HUES6 (cell line): Measurements from ENCODE around the gene AZIN2.
"Not testable (repeated sequence)": the region's sequence is repeated elsewhere in the genome, so short reads cannot be mapped to it uniquely, and the experiment has no call there.

ENCODE experiments used
- H3K27ac ChIP-seq: 2 replicates; pipeline ENCODE4 v1.7.0; 2013; ENCODE audit warnings: low read depth, mild to moderate bottlenecking, low read length, inconsistent platforms
- H3K27me3 ChIP-seq: 2 replicates; pipeline ENCODE4 v1.6.1; 2013; ENCODE audit warnings: low read length; ENCODE audit not compliant: control insufficient read depth, insufficient read depth
- H3K36me3 ChIP-seq: 2 replicates; pipeline ENCODE4 v1.6.1; 2013; ENCODE audit warnings: low read length; ENCODE audit not compliant: control insufficient read depth, insufficient read depth
- H3K4me1 ChIP-seq: 2 replicates; pipeline ENCODE4 v1.6.1; 2013; ENCODE audit warnings: low read length; ENCODE audit not compliant: control insufficient read depth, insufficient read depth
- H3K4me3 ChIP-seq: 2 replicates; pipeline ENCODE4 v1.5.1; 2013; ENCODE audit warnings: low read depth, low read length
- H3K9ac ChIP-seq: one replicate; pipeline ENCODE4 v1.6.1; 2013; ENCODE audit warnings: mild to moderate bottlenecking, low read length
- H3K9me3 ChIP-seq: 2 replicates; pipeline ENCODE4 v1.6.1; 2013; ENCODE audit warnings: low read depth, low read length; ENCODE audit not compliant: control insufficient read depth, insufficient read depth

Gene AZIN2

DNA sequence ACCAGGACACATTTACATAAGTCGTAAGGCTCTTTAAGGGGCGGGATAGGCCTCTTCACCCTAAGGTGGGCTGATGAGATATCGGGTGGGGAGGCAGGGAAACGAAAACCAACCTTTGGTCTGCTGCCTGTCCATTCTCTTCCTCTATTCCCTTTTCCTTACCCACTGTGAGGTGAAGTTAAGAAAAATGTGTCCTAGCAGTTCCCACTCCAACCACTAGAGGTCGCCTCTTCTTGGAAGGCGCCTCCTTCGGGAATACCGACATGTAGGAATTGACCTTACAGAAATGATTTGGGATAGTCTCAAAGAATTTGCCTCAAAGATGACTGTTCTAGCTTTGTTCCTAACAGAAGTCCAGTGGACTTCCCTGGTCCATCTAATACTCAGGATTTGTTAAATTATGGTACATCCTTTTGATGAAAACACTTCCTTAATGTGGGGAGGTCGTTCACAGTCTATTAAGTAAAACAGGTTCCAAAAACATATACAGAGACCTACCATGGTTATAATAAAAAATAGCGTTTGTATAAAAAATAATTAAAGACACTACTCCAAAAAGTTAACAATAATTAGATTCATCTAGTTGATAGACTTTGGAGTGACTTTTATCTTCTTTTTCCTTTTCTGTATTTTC, 14.1 kb downstream of the AZIN2 start:
- Histone ChIP-seq H3K9me3 (no peaks in the 10 kb centered on the region), H3K36me3 (no peaks in the 10 kb centered on the region), H3K9ac (no peak overlapping the region), H3K27me3 (no peaks in the 10 kb centered on the region), H3K27ac (no peak overlapping the region), H3K4me1 (peaks cover 13% of the 10 kb centered on the region; the same call in 1 of the 2 replicates), H3K4me3 (no peak overlapping the region)

DNA sequence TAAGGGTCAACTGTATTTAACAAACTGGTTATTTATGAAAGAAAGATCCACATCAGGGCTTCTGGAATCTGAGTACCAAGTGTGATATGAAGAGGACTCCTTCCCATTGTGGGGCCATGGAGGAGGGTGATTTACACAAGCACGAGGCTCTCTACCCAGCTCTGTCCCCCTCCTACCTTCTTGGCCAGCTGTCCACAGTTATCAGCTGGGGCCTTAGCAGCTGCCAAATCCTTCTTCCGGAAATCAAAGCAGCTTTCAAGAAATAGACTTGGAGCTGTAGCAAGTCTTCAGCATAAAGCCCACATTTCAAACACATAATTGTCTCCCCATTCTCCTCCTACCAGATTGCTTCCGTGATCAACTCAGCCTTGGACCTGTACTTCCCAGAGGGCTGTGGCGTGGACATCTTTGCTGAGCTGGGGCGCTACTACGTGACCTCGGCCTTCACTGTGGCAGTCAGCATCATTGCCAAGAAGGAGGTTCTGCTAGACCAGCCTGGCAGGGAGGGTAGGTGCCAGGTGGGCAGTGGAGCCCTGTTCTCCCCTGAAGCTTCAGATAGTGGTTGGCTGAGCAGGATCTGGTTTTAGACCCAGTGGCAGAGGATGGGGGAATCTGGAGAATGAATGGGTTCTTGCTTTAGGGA, 15.5 kb downstream of the AZIN2 start:
- no peak overlapping the region for H3K27ac ChIP-seq
- H3K9me3 ChIP-seq = no peaks in the 10 kb centered on the region
- H3K27me3 ChIP-seq = no peaks in the 10 kb centered on the region
- no peak overlapping the region for H3K9ac ChIP-seq
- peaks cover 13% of the 10 kb centered on the region; the same call in 1 of the 2 replicates for H3K4me1 ChIP-seq
- H3K4me3 ChIP-seq = no peak overlapping the region
- no peaks in the 10 kb centered on the region for H3K36me3 ChIP-seq

DNA sequence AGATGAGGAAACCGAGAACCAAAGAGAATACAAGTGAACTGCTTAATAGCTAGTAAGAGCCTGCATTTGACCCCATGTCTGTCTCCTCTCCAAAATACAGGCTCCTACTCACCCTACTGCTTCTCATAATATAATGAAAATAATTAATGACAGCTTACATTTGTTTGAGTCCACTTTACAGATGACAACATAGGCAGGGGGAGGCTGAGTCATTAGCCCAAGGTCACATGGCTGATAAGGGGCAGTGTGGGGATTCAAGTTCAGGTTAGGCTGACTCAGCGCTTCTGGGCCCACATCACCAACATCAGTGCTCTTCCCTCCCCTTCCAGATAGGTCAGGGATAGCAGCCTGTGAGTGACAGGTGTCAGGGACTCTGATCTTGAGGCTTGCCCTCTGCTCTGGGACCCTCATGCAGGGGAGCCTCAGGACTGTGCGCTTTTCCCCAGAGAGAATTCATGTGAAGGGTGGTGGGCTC, 16.2 kb downstream of the AZIN2 start:
- H3K27ac ChIP-seq = no peak overlapping the region
- peaks cover 13% of the 10 kb centered on the region; the same call in 1 of the 2 replicates for H3K4me1 ChIP-seq
- no peaks in the 10 kb centered on the region for H3K27me3 ChIP-seq
- no peak overlapping the region for H3K9ac ChIP-seq
- H3K4me3 ChIP-seq = no peak overlapping the region
- no peaks in the 10 kb centered on the region for H3K9me3 ChIP-seq
- H3K36me3 ChIP-seq = no peaks in the 10 kb centered on the region

DNA sequence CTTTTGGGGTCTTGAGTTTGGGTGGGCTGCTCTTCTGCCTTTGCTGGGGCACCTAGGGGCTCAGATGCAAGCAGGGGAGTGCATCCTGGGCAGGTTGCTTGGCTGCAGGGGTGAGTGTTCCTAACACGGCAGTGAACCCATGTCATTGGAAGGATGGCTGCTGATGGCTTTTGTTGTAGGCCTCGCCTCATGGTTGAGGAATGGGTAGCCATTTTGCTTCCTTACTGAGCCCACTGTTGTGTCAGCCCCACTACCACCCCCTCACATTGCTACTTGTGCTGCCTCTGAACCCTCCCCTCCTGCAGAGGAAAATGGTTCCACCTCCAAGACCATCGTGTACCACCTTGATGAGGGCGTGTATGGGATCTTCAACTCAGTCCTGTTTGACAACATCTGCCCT, 16.8 kb downstream of the AZIN2 start:
- Histone ChIP-seq H3K27ac (no peak overlapping the region), H3K27me3 (no peaks in the 10 kb centered on the region), H3K4me1 (peaks cover 7% of the 10 kb centered on the region; the same call in 1 of the 2 replicates), H3K36me3 (no peaks in the 10 kb centered on the region), H3K9ac (no peak overlapping the region), H3K9me3 (no peaks in the 10 kb centered on the region), H3K4me3 (no peak overlapping the region)

DNA sequence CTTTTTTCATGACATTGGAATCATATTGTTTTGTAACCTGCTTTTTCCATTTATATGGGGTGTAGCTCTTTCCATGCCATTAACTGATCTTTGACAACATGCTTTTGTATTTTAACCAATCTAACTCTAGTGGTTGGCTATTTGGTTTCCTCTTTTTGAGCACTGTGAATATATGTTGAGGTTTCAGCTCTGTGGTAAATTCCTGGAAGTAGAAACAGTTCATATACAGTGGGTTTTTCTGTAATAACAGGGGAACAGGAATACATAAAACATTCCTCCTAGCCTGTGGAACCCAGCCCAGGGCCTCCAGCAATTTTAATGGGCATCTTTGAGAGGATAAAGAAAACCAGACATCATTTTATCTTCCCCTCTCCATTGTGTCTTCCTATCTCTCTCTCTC, 17.4 kb downstream of the AZIN2 start:
- peaks cover 6% of the 10 kb centered on the region; the same call in 1 of the 2 replicates for H3K4me1 ChIP-seq
- no peaks in the 10 kb centered on the region for H3K36me3 ChIP-seq
- no peaks in the 10 kb centered on the region for H3K27me3 ChIP-seq
- H3K4me3 ChIP-seq = no peak overlapping the region
- no peak overlapping the region for H3K9ac ChIP-seq
- H3K9me3 ChIP-seq = no peaks in the 10 kb centered on the region
- no peak overlapping the region for H3K27ac ChIP-seq

DNA sequence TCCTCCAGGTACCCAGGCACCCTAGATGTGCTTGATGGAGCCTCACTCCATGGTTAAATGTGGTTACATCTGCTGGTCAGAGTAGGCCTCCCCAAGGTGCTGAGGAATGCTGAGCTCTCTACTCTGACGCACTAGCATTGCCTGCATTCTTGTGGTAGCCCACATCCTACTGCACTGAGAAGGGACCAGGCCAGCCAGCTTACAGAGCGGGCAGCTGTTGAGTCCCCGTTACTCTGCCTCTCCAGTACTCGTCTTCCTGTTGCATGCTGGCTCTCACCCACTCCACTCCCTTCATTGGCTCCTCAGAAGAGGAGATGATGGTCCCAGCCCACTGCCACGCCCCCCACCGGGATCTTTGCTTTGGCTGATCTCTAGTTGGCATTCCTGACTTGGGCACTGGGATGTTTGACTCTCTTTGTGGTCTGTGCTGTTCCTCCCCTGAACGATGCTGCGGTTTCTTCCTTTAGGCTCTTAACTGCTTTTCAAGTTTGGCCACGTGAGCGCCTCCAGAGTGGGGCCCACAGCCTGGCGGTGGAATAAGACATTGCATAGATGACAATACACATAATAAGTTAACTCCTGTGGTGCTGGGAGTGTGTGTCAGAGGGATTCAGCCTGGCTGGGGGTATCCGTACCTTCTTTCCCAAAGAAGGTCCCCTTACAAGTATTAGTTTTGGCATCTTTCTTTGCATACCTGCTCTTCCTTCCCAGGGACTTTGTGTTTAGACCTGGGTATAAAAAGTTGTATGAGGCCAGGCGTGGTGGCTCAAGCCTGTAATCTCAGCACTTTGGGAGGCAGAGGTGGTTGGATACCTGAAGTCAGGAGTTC, 18.6 kb downstream of the AZIN2 start:
- Histone ChIP-seq H3K4me3 (no peak overlapping the region), H3K27ac (no peak overlapping the region), H3K36me3 (no peaks in the 10 kb centered on the region), H3K4me1 (peaks cover 6% of the 10 kb centered on the region; the same call in 1 of the 2 replicates), H3K9me3 (no peaks in the 10 kb centered on the region), H3K27me3 (no peaks in the 10 kb centered on the region), H3K9ac (no peak overlapping the region)

DNA sequence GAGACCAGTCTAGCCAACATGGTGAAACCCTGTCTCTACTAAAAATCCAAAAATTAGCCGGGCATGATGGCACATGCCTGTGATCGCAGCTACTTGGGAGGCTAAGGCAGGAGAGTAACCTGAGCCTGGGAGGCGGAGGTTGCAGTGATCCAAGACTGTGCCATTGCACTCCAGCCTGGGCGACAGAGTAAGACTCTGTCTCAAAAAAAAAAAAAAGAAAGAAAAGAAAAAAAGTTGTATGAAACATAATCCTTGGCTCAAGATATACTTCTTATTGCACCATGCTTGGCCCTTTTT, 19.1 kb downstream of the AZIN2 start:
- H3K36me3 ChIP-seq, H3K27ac ChIP-seq, H3K9me3 ChIP-seq, H3K27me3 ChIP-seq, H3K4me3 ChIP-seq, H3K9ac ChIP-seq, H3K4me1 ChIP-seq: not testable (repeated sequence)

DNA sequence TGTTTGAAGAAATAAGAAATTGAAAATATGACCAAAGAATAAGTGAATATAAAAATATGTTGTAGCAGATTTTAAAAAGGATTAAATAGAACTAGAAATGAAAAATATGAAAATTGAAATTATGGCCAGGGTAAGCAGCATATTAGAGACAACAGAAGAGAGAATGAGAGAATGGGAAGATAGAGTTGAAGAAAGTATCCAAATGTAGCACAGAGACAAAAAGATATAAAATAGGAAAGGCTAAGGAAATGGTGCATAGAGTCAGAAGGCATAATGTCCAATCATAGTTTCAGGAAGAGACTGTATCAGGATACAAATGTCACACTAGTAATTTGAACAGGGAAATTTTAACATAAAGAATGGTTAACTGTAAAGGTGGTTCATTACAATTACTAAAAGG, 29.5 kb downstream of the AZIN2 start:
- Histone ChIP-seq H3K9me3 (peaks cover 5% of the 10 kb centered on the region; the same call in 1 of the 2 replicates), H3K27ac (no peak overlapping the region), H3K4me3 (no peak overlapping the region), H3K27me3 (no peaks in the 10 kb centered on the region), H3K9ac (no peak overlapping the region), H3K4me1 (no peaks in the 10 kb centered on the region), H3K36me3 (no peaks in the 10 kb centered on the region)

DNA sequence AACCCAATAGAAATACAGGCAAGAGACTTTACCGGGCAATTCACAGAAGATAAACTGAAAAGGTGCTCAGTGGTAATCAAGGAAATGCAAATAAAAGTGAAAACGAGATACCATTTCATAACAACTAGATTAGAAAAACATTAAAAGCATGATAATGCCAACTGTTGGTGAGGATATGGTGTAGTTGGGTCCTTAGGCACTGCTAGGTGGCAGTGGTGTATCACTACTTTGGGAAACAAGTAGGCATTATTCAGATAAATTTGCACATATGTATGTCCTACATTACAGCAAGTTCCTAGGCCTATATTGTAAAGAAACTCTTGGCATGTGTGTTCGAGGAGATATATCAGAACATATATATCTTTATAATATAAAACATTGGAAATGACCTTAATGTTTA, 31.0 kb downstream of the AZIN2 start:
- no peaks in the 10 kb centered on the region for H3K36me3 ChIP-seq
- peaks cover 5% of the 10 kb centered on the region; the same call in 1 of the 2 replicates for H3K9me3 ChIP-seq
- no peak overlapping the region for H3K27ac ChIP-seq
- no peak overlapping the region for H3K4me3 ChIP-seq
- no peaks in the 10 kb centered on the region for H3K27me3 ChIP-seq
- no peaks in the 10 kb centered on the region for H3K4me1 ChIP-seq
- H3K9ac ChIP-seq = no peak overlapping the region

DNA sequence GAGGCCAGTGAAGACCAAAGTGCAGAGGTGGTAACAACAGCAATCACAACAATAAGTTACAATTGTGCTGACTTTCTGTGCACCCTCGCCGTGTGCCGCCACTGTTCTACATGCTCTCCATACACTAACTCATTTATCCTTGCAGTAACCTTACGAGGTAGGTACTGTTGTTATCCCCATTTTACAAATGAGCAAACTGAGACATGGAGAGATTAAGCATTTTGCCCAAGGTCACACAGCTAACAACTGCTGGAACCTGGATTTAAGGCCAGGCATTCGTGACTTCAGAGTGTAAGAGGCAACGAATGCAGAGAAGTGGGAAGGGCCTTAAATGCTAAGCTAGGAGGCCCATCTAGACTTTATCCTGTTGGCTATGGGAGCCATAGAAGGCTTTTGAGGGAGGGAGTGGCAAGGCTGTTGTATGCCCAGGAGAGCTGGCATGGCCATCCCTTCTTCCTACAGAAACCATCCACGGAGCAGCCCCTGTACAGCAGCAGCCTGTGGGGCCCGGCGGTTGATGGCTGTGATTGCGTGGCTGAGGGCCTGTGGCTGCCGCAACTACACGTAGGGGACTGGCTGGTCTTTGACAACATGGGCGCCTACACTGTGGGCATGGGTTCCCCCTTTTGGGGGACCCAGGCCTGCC, 36.6 kb downstream of the AZIN2 start:
- H3K9ac ChIP-seq = no peak overlapping the region
- H3K9me3 ChIP-seq = no peaks in the 10 kb centered on the region

More for the DNA sequence above, 36.6 kb downstream of the AZIN2 start:
- Histone ChIP-seq H3K27ac (no peak overlapping the region), H3K4me3 (no peak overlapping the region), H3K27me3 (no peaks in the 10 kb centered on the region; the same call in 1 of the 2 replicates), H3K36me3 (no peaks in the 10 kb centered on the region), H3K4me1 (no peaks in the 10 kb centered on the region)
